Limb (tissue), 2 donors: ENCODE results near the gene DTD1.
"Not testable (repeated sequence)": the region's sequence is repeated elsewhere in the genome, so short reads cannot be mapped to it uniquely, and the experiment has no call there.

ENCODE experiments used
- DNase-seq, 2 donors: peaks; one replicate each; pipeline ENCODE4 v3.0.0-alpha.2; 2016; ENCODE audit errors: extremely low spot score in 2 of 2

Gene DTD1

GRCh38 chr20:18739751-18740166 lies 151.9 kb downstream of the DTD1 start:
- peak in 1 of 2 donors; percentile 79 for DNase-seq

- DNase-seq, result no peak
Observed at GRCh38 chr20:18740726-18741125, 152.9 kb downstream of the DTD1 start.

GRCh38 chr20:18742841-18743240 lies 155.0 kb downstream of the DTD1 start:
- DNase-seq, result no peak

- no peak for DNase-seq
Observed at GRCh38 chr20:18743665-18744440, 156.0 kb downstream of the DTD1 start.

- no peak for DNase-seq
Observed at GRCh38 chr20:18747090-18747489, 159.2 kb downstream of the DTD1 start.

GRCh38 chr20:18748987-18749386 lies 161.1 kb downstream of the DTD1 start:
- DNase-seq, result no peak

- DNase-seq, result no peak
Observed at GRCh38 chr20:18749528-18749927, 161.7 kb downstream of the DTD1 start.

- no peak for DNase-seq
Observed at GRCh38 chr20:18750735-18751134, 162.9 kb downstream of the DTD1 start.

- no peak for DNase-seq
Observed at GRCh38 chr20:18754030-18754652, 166.3 kb downstream of the DTD1 start.

GRCh38 chr20:18754653-18755045 lies 166.8 kb downstream of the DTD1 start:
- DNase-seq, result no peak

- not testable (repeated sequence) for DNase-seq
Observed at GRCh38 chr20:18760852-18761251, 173.0 kb downstream of the DTD1 start.

GRCh38 chr20:18767676-18768075 lies 179.8 kb downstream of the DTD1 start:
- no peak for DNase-seq

GRCh38 chr20:18773566-18773965 lies 185.7 kb downstream of the DTD1 start:
- no peak for DNase-seq

GRCh38 chr20:18774207-18774606 lies 186.4 kb downstream of the DTD1 start:
- DNase-seq, result no peak

GRCh38 chr20:18775633-18776032 lies 187.8 kb downstream of the DTD1 start:
- DNase-seq, result no peak

GRCh38 chr20:18778690-18779392 lies 191.0 kb downstream of the DTD1 start:
- no peak for DNase-seq

GRCh38 chr20:18780385-18781130 lies 192.7 kb downstream of the DTD1 start:
- DNase-seq, result no peak

GRCh38 chr20:18781509-18781908 lies 193.7 kb downstream of the DTD1 start:
- DNase-seq, result no peak

- no peak for DNase-seq
Observed at GRCh38 chr20:18783385-18783959, 195.6 kb downstream of the DTD1 start.

- DNase-seq, result not testable (repeated sequence)
Observed at GRCh38 chr20:18787046-18787445, 199.2 kb downstream of the DTD1 start.

- DNase-seq, result no peak
Observed at GRCh38 chr20:18788021-18788420, 200.2 kb downstream of the DTD1 start.
